ENCODE data around the gene TANC1.

The TANC1 gene

GRCh38 chr2:159208438-159208837 lies 240.0 kb downstream of the TANC1 start:
- DNase-seq: no peak

GRCh38 chr2:159209341-159210306 lies 241.2 kb downstream of the TANC1 start:
- no peak for DNase-seq

GRCh38 chr2:159211447-159212396 lies 243.3 kb downstream of the TANC1 start:
- DNase-seq: no peak

GRCh38 chr2:159213296-159213695 lies 244.9 kb downstream of the TANC1 start:
- DNase-seq: no peak

- DNase-seq: no peak
These were observed 246.0 kb downstream of the TANC1 start for GRCh38 chr2:159214325-159214865.

- no peak for DNase-seq
These were observed 246.7 kb downstream of the TANC1 start for GRCh38 chr2:159215116-159215515.

- no peak for DNase-seq
These were observed 249.2 kb downstream of the TANC1 start for GRCh38 chr2:159217676-159218075.

- DNase-seq: no peak
These were observed 249.9 kb downstream of the TANC1 start for GRCh38 chr2:159218389-159218788.

- DNase-seq: no peak
These were observed 251.1 kb downstream of the TANC1 start for GRCh38 chr2:159219394-159219998.

GRCh38 chr2:159224061-159224813 lies 255.8 kb downstream of the TANC1 start:
- no peak for DNase-seq

GRCh38 chr2:159225025-159226016 lies 256.9 kb downstream of the TANC1 start:
- no peak for DNase-seq

- DNase-seq: no peak
These were observed 257.6 kb downstream of the TANC1 start for GRCh38 chr2:159226059-159226461.

- no peak for DNase-seq
These were observed 258.4 kb downstream of the TANC1 start for GRCh38 chr2:159226608-159227385.

- DNase-seq: no peak
These were observed 259.0 kb downstream of the TANC1 start for GRCh38 chr2:159227467-159227866.

- peak; percentile 55 for DNase-seq
These were observed 259.7 kb downstream of the TANC1 start for GRCh38 chr2:159228081-159228581.

- no peak for DNase-seq
These were observed 261.2 kb downstream of the TANC1 start for GRCh38 chr2:159229476-159230144.

- DNase-seq: no peak
These were observed 261.9 kb downstream of the TANC1 start for GRCh38 chr2:159230145-159230877.

GRCh38 chr2:159232456-159233170 lies 264.2 kb downstream of the TANC1 start:
- DNase-seq: no peak
